HEK293 (cell line): ENCODE results near the gene PPM1L.

Experiments
- CTCF ChIA-PET: fragments of 350-600 bp; formaldehyde crosslinking; extraction: SDS; loops from one replicate; lab custom pipeline; 2021; ENCODE audit warnings: antibody characterized with exemption; lab: Yijun Ruan, JAX
- POLR2A ChIA-PET: fragments of 300-600 bp; formaldehyde crosslinking; extraction: SDS; loops from one replicate; lab custom pipeline; 2020; ENCODE audit warnings: antibody characterized with exemption, inconsistent platforms; lab: Yijun Ruan, JAX
- H3K27ac ChIP-seq: fragments of 200-500 bp; sonication (Bioruptor generic); 2 replicates; pipeline ENCODE4 v1.5.1; 2014; ENCODE audit warnings: low read depth, low read length, control low read depth, inconsistent platforms; ENCODE audit errors: extremely low read depth
- H3K36me3 ChIP-seq, 2 experiments: fragments of 200-500 bp in 1 of 2; sonication (Bioruptor generic) in 1 of 2; 1 replicate in 1 of 2; 2 replicates in 1 of 2; pipeline ENCODE4 v1.5.1; 2014 to 2017; ENCODE audit warnings: inconsistent platforms in 2 of 2, low read length in 2 of 2; ENCODE audit not compliant: control insufficient read depth in 2 of 2, insufficient read depth in 1 of 2
- H3K4me1 ChIP-seq: fragments of 200-500 bp; sonication (Bioruptor generic); 2 replicates; pipeline ENCODE4 v1.5.1; 2014; ENCODE audit warnings: mild to moderate bottlenecking, low read length, inconsistent platforms; ENCODE audit not compliant: control insufficient read depth, insufficient read depth
- H3K4me3 ChIP-seq: 2 replicates; pipeline ENCODE4 v1.5.1; 2011; ENCODE audit warnings: low read depth, mild to moderate bottlenecking, control low read depth, low read length, moderate library complexity
- H3K9me3 ChIP-seq: fragments of 200-500 bp; sonication (Bioruptor generic); 2 replicates; pipeline ENCODE4 v1.5.1; 2014; ENCODE audit warnings: low read depth, low read length, inconsistent platforms; ENCODE audit not compliant: control insufficient read depth, insufficient read depth
- EGR2 ChIP-seq: fragments of 450-650 bp; formaldehyde crosslinking; IDR thresholded peaks from 2 replicates; pipeline ENCODE4 v1.5.1; 2016; ENCODE audit warnings: low read depth, missing biosample characterization, missing genetic modification characterization
- GLIS2 ChIP-seq: fragments of 450-650 bp; formaldehyde crosslinking; IDR thresholded peaks from 2 replicates; pipeline ENCODE4 v1.5.1; 2016; ENCODE audit warnings: missing biosample characterization, missing genetic modification characterization
- SP2 ChIP-seq: fragments of 450-650 bp; formaldehyde crosslinking; IDR thresholded peaks from 2 replicates; pipeline ENCODE4 v1.5.1; 2016; ENCODE audit warnings: missing biosample characterization, missing genetic modification characterization
- ZBTB17 ChIP-seq: fragments of 450-650 bp; formaldehyde crosslinking; IDR thresholded peaks from 2 replicates; pipeline ENCODE4 v1.5.1; 2016; ENCODE audit warnings: missing biosample characterization, missing genetic modification characterization
- ZBTB20 ChIP-seq: fragments of 450-650 bp; formaldehyde crosslinking; IDR thresholded peaks from 2 replicates; pipeline ENCODE4 v1.5.1; 2016; ENCODE audit warnings: missing biosample characterization, missing genetic modification characterization
- ZBTB8A ChIP-seq: fragments of 450-650 bp; formaldehyde crosslinking; IDR thresholded peaks from 2 replicates; pipeline ENCODE4 v1.5.1; 2016; ENCODE audit warnings: missing biosample characterization, missing genetic modification characterization
- ZFHX2 ChIP-seq: fragments of 450-650 bp; formaldehyde crosslinking; conservative IDR thresholded peaks from 2 replicates; pipeline ENCODE4 v1.5.1; 2016; ENCODE audit warnings: missing biosample characterization, missing genetic modification characterization
- ZFP41 ChIP-seq: fragments of 450-650 bp; formaldehyde crosslinking; IDR thresholded peaks from 2 replicates; pipeline ENCODE4 v1.5.1; 2016; ENCODE audit warnings: missing biosample characterization, missing genetic modification characterization, borderline replicate concordance
- ZNF132 ChIP-seq: fragments of 450-650 bp; formaldehyde crosslinking; IDR thresholded peaks from 2 replicates; pipeline ENCODE4 v1.5.1; 2017; ENCODE audit warnings: missing biosample characterization, missing genetic modification characterization, borderline replicate concordance
- ZNF335 ChIP-seq: fragments of 450-650 bp; formaldehyde crosslinking; conservative IDR thresholded peaks from 2 replicates; pipeline ENCODE4 v1.5.1; 2016; ENCODE audit warnings: missing biosample characterization, missing genetic modification characterization
- ZNF341 ChIP-seq: fragments of 450-650 bp; formaldehyde crosslinking; IDR thresholded peaks from 2 replicates; pipeline ENCODE4; 2016; ENCODE audit warnings: low read depth, missing biosample characterization, missing genetic modification characterization
- ZNF354C ChIP-seq: fragments of 450-650 bp; formaldehyde crosslinking; IDR thresholded peaks from 2 replicates; pipeline ENCODE4 v1.5.1; 2016; ENCODE audit warnings: missing biosample characterization, missing genetic modification characterization, low read depth, borderline replicate concordance
- ZNF677 ChIP-seq: fragments of 450-650 bp; IDR thresholded peaks from 2 replicates; pipeline ENCODE4 v1.5.0; 2018; ENCODE audit warnings: missing biosample characterization, mild to moderate bottlenecking, missing genetic modification characterization, moderate library complexity
- ZNF701 ChIP-seq: fragments of 450-650 bp; formaldehyde crosslinking; IDR thresholded peaks from 2 replicates; pipeline ENCODE4 v1.5.1; 2016; ENCODE audit warnings: missing biosample characterization, missing genetic modification characterization
- ZSCAN23 ChIP-seq: fragments of 450-650 bp; formaldehyde crosslinking; IDR thresholded peaks from 2 replicates; pipeline ENCODE4 v1.5.1; 2016; ENCODE audit warnings: missing biosample characterization, missing genetic modification characterization
- TF ChIP-seq, protein P1 (sequence below): fragments of 450-650 bp; formaldehyde crosslinking; IDR thresholded peaks from 2 replicates; pipeline ENCODE4 v1.5.1; 2016; ENCODE audit warnings: missing biosample characterization, missing genetic modification characterization
- TF ChIP-seq, protein P2 (sequence below): fragments of 450-650 bp; formaldehyde crosslinking; IDR thresholded peaks from 2 replicates; pipeline ENCODE4 v1.5.1; 2017; ENCODE audit warnings: missing biosample characterization, mild to moderate bottlenecking, missing genetic modification characterization, moderate library complexity
- TF ChIP-seq, protein P3 (sequence below): fragments of 450-650 bp; formaldehyde crosslinking; IDR thresholded peaks from 2 replicates; pipeline ENCODE4 v1.5.1; 2017; ENCODE audit warnings: missing biosample characterization, missing genetic modification characterization
- TF ChIP-seq, protein P4 (sequence below): fragments of 450-650 bp; formaldehyde crosslinking; optimal IDR thresholded peaks from 2 replicates; pipeline ENCODE3; 2016; ENCODE audit warnings: missing biosample characterization, mild to moderate bottlenecking, missing genetic modification characterization
- TF ChIP-seq, protein P5 (sequence below): fragments of 450-650 bp; formaldehyde crosslinking; IDR thresholded peaks from 2 replicates; pipeline ENCODE4 v1.5.1; 2016; ENCODE audit warnings: missing biosample characterization, missing genetic modification characterization

Gene PPM1L

DNA sequence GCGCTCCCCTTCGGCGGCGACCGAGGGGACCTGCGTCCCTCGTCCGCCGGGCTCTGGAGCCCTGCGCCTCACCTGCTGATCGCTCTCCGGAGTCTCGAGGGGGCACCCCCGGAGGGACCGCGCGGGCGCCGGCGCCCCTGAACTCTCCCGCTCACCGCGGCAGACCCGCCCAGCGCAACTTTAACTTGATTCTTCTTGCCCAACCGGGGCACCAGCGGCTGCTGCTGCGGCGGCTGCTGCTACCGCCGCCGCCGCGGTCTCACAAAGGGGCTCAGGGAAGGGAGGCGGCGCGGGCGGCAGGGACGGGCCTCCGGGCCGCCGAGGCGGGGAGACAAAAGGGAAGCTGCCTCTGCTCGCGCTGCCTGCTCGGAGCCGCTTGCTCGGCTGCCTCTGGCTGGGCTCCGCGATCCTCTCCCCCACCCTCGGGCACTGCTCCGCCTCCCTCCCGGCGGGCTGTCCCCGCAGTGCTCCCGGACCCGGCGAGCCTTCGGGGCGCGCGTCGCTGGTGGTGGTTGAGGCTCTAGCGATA is at the start of gene PPM1L:
TSS of gene PPM1L (plus strand) at position 456 of the 529 bp plus-strand sequence.
- Histone ChIP-seq H3K4me3 (peak within 1 kb of the TSS; percentile 83), H3K9me3 (no peaks in the 10 kb centered on the region), H3K4me1 (peaks cover 3% of the 10 kb centered on the region; the same call in 1 of the 2 replicates), H3K27ac (peak within 1 kb of the TSS; percentile 75), H3K36me3 (no peaks in the 10 kb centered on the region)
- POLR2A ChIA-PET, result interaction anchor here (0.7 to 3.6 kb wide), 11 partner anchors 13 to 466 kb away, joined by 3 to 12 read pairs (median 3); no protein-coding TSS in a partner anchor
- no peak for TF ChIP-seq ZSCAN23 (tag by site-specific recombination)
- no peak for TF ChIP-seq ZNF132 (tag by site-specific recombination)
- TF ChIP-seq, protein P1, sequence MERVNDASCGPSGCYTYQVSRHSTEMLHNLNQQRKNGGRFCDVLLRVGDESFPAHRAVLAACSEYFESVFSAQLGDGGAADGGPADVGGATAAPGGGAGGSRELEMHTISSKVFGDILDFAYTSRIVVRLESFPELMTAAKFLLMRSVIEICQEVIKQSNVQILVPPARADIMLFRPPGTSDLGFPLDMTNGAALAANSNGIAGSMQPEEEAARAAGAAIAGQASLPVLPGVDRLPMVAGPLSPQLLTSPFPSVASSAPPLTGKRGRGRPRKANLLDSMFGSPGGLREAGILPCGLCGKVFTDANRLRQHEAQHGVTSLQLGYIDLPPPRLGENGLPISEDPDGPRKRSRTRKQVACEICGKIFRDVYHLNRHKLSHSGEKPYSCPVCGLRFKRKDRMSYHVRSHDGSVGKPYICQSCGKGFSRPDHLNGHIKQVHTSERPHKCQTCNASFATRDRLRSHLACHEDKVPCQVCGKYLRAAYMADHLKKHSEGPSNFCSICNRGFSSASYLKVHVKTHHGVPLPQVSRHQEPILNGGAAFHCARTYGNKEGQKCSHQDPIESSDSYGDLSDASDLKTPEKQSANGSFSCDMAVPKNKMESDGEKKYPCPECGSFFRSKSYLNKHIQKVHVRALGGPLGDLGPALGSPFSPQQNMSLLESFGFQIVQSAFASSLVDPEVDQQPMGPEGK, result peak; percentile 49
- peak; percentile 89 for TF ChIP-seq ZBTB8A (tag by site-specific recombination)
- peak; percentile 89 for TF ChIP-seq GLIS2 (tag by site-specific recombination)
- TF ChIP-seq, protein P2, sequence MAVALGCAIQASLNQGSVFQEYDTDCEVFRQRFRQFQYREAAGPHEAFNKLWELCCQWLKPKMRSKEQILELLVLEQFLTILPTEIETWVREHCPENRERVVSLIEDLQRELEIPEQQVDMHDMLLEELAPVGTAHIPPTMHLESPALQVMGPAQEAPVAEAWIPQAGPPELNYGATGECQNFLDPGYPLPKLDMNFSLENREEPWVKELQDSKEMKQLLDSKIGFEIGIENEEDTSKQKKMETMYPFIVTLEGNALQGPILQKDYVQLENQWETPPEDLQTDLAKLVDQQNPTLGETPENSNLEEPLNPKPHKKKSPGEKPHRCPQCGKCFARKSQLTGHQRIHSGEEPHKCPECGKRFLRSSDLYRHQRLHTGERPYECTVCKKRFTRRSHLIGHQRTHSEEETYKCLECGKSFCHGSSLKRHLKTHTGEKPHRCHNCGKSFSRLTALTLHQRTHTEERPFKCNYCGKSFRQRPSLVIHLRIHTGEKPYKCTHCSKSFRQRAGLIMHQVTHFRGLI (tag by site-specific recombination), result 0 out of 2 replicates have a peak, but pooled peaks have one; percentile 13
- TF ChIP-seq ZNF335 (tag by site-specific recombination), result peak; percentile 50; the same call in 1 of the 2 replicates
- TF ChIP-seq, protein P3, sequence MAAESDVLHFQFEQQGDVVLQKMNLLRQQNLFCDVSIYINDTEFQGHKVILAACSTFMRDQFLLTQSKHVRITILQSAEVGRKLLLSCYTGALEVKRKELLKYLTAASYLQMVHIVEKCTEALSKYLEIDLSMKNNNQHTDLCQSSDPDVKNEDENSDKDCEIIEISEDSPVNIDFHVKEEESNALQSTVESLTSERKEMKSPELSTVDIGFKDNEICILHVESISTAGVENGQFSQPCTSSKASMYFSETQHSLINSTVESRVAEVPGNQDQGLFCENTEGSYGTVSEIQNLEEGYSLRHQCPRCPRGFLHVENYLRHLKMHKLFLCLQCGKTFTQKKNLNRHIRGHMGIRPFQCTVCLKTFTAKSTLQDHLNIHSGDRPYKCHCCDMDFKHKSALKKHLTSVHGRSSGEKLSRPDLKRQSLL (tag by site-specific recombination), result peak; percentile 46; the same call in 1 of the 2 replicates
- TF ChIP-seq ZBTB17 (tag by site-specific recombination), result peak; percentile 84; the same call in 1 of the 2 replicates
- peak; percentile 22; the same call in 1 of the 2 replicates for TF ChIP-seq ZNF341 (tag by site-specific recombination)
- no peak for TF ChIP-seq ZFP41 (tag by site-specific recombination)
- TF ChIP-seq ZBTB20 (tag by site-specific recombination), result peak; percentile 68; the same call in 1 of the 2 replicates
- no peak for TF ChIP-seq ZNF354C (tag by site-specific recombination)
- TF ChIP-seq SP2 (tag by site-specific recombination), result peak; percentile 62; the same call in 1 of the 2 replicates
- TF ChIP-seq EGR2 (tag by site-specific recombination), result peak; percentile 39; the same call in 1 of the 2 replicates
- no peak for TF ChIP-seq ZNF677 (tag by site-specific recombination)
- TF ChIP-seq ZNF701 (tag by site-specific recombination), result no peak
- TF ChIP-seq ZFHX2 (tag by site-specific recombination), result peak; percentile 36; the same call in 1 of the 2 replicates
- TF ChIP-seq, protein P4, sequence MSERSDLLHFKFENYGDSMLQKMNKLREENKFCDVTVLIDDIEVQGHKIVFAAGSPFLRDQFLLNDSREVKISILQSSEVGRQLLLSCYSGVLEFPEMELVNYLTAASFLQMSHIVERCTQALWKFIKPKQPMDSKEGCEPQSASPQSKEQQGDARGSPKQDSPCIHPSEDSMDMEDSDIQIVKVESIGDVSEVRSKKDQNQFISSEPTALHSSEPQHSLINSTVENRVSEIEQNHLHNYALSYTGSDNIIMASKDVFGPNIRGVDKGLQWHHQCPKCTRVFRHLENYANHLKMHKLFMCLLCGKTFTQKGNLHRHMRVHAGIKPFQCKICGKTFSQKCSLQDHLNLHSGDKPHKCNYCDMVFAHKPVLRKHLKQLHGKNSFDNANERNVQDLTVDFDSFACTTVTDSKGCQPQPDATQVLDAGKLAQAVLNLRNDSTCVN, result peak; percentile 77
- TF ChIP-seq, protein P5, sequence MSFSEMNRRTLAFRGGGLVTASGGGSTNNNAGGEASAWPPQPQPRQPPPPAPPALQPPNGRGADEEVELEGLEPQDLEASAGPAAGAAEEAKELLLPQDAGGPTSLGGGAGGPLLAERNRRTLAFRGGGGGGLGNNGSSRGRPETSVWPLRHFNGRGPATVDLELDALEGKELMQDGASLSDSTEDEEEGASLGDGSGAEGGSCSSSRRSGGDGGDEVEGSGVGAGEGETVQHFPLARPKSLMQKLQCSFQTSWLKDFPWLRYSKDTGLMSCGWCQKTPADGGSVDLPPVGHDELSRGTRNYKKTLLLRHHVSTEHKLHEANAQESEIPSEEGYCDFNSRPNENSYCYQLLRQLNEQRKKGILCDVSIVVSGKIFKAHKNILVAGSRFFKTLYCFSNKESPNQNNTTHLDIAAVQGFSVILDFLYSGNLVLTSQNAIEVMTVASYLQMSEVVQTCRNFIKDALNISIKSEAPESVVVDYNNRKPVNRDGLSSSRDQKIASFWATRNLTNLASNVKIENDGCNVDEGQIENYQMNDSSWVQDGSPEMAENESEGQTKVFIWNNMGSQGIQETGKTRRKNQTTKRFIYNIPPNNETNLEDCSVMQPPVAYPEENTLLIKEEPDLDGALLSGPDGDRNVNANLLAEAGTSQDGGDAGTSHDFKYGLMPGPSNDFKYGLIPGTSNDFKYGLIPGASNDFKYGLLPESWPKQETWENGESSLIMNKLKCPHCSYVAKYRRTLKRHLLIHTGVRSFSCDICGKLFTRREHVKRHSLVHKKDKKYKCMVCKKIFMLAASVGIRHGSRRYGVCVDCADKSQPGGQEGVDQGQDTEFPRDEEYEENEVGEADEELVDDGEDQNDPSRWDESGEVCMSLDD (tag by site-specific recombination), result peak; percentile 23; the same call in 1 of the 2 replicates
- CTCF ChIA-PET, result interaction anchor here (0.6 to 2.4 kb wide), 4 partner anchors 47 to 447 kb away, joined by 3 to 10 read pairs (median 3); no protein-coding TSS in a partner anchor
